ENCODE data around the gene ZFHX3. TPM values are rescaled to one million over a fixed set of nuclear protein-coding genes. Genes with fewer than 3 reads are reported as not detected.

ZFHX3 gene
- total RNA-seq, 4 donors from 2014 or later = 19.7 to 70.4 (median 34.6) TPM

- TF ChIP-seq CTCF (IDR thresholded peaks at IDR 0.05; ENCODE audit: low read depth) = no peak
These were observed 120.5 kb downstream of the ZFHX3 start for GRCh38 chr16:72927199-72928089.

GRCh38 chr16:72926177-72927070 is 121.5 kb downstream of the ZFHX3 start:
- no peak for TF ChIP-seq CTCF (IDR thresholded peaks at IDR 0.05; ENCODE audit: low read depth)

- no peak for TF ChIP-seq CTCF (IDR thresholded peaks at IDR 0.05; ENCODE audit: low read depth)
These were observed 122.3 kb downstream of the ZFHX3 start for GRCh38 chr16:72925631-72925979.

- TF ChIP-seq CTCF (IDR thresholded peaks at IDR 0.05; ENCODE audit: low read depth) = no peak
These were observed 122.8 kb downstream of the ZFHX3 start for GRCh38 chr16:72924927-72925630.

- TF ChIP-seq CTCF (IDR thresholded peaks at IDR 0.05; ENCODE audit: low read depth) = no peak
These were observed 123.4 kb downstream of the ZFHX3 start for GRCh38 chr16:72924537-72924926.

GRCh38 chr16:72923757-72924156 is 124.2 kb downstream of the ZFHX3 start:
- TF ChIP-seq CTCF (IDR thresholded peaks at IDR 0.05; ENCODE audit: low read depth) = no peak
